Inflammatory macrophage treated with lipopolysaccharide for 4 hours (primary cell): ENCODE measurements around the gene OSBPL2.

Experiments used
- DNase-seq: peaks from one replicate; pipeline ENCODE4 v3.0.0-alpha.2; 2020

Gene OSBPL2

DNA sequence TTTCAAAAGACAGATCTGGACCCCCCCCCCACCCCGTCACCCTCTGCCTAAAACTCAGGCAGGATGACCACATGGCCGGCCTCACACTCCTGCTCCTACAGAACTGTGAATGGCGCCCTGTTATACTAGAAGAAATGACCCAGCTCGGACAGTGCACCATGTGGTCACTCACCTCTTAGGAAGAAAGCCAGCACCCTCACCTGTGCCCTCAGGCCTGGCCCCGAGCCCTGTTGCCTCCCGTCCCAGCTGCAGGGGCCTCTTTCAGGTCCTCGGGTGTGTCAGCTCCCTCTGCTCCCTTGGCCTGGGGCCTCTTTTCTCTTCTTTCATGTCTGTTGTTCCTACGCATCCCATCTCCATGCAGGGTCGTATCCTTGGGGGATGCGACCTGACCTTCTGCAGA, 23.7 kb downstream of the OSBPL2 start:
- DNase-seq = no peak

DNA sequence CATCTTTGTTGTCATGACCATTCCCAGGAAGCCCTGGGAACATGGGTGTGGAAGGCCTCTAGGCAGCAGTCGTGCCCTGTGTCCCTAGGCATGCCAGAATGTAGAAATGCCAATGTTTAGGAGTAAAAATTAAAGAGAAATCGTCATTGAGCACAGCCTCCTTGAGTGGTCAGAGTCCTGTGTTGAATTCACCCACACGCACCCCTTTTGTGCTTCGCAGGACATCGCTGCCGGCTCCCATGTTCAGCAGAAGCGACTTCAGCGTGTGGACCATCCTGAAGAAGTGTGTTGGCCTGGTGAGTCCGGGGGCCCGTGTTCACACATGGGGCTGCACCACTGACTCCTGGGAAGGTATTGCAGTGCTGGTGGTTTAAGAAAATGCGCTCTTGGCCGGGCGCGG, 25.1 kb downstream of the OSBPL2 start:
- DNase-seq = no peak

DNA sequence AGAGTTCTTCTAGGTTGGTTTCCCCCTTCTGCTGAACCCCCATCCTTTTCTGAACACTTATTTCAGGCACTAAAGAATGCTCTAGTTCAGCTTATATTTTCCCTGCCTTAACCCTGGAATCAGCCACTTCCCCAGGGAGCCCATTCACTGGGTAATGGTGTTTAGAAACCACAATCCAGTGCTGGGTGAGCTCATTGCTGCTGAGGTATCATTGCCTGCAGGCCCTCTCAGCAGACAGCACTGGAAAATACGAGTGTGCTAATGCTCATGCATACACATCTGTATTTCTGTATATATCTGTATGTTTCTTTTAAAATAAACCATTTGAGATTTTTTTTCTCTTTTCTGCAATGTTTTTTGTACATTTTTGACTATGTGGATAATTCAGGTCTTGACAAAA, 27.0 kb downstream of the OSBPL2 start:
- DNase-seq = no peak

DNA sequence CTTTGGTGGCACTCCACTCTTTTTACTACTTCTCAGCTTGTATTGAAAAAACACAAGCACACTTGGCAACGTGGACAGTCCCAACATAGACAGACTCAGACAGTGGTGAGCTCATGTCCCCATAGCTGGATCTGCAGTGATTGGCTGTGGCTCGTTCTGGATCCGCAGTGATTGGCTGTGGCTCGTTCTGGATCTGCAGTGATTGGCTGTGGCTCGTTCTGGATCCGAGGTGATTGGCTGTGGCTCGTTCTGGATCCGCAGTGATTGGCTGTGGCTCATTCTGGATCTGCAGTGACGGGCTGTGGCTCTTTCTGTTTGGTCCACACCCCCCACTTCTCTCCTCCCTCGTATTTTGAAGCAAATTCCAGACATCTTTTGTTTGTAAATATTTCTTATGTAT, 28.0 kb downstream of the OSBPL2 start:
- DNase-seq = no peak

DNA sequence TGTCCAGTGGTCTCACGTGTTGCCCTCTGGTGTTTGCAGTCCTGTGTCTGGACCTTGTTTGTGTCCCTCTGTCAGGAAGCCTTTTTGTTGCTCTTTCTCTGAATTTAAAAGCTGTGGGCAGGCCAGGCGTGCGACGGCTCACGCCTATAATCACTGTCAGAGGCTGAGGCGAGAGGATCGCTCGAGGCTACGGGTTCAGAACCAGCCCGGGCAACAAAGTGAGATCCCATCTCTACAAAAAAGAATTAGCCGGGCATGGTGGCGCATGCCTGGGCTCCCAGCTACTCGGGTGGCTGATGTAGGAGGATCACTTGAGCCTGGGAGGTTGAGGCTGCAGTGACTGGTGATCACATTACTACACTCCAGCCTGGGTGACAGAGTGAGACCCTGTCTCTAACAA, 28.5 kb downstream of the OSBPL2 start:
- DNase-seq = no peak

DNA sequence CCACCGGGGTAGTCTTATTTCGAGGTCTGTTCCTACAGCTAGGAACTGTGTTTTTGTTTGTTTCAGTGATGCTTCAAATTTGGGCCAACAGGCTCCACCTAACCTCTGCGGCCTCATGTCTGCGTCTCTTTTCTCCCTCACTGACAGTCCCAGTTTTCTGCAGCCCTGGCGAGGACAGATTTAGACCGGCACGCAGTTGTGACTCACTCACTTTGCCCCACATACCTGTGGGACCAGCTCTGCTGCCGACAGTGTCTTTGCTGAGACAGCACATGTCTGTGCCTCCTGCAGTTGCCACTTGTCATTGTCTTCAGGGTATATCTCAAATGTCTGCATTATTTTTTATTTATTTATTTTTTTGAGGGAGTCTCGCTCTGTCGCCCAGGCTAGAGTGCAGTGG, 29.2 kb downstream of the OSBPL2 start:
- no peak for DNase-seq

DNA sequence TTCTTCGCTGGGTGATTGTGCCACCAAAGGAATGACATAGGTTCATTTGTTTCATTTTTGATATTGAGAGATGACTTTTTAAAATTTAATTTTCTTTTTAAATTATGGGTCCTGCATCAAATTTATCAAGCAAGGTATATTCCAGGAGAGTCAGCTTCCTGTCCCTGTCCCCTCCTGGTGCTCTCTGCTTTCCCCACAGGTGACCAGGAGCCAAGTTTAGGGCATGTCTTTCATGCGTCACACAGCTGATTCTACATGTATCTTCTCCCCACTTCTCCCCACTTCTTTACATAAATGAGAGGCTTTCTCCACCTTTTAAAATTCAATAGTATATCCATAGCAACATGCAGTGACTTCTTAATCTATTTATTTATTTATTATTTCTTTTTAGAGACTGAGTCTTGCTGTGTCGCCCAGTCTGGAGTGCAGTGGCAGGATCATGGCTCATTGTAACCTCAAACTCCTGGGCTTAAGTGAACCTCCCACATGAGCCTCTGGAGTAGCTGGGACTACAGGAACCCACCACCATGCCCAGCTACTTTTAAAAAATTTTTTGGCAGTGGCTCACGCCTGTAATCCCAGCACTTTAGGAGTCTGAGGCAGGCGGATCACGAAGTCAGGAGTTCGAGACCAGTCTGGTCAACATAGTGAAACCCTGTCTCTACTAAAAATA, 30.0 kb downstream of the OSBPL2 start:
- DNase-seq = no peak

DNA sequence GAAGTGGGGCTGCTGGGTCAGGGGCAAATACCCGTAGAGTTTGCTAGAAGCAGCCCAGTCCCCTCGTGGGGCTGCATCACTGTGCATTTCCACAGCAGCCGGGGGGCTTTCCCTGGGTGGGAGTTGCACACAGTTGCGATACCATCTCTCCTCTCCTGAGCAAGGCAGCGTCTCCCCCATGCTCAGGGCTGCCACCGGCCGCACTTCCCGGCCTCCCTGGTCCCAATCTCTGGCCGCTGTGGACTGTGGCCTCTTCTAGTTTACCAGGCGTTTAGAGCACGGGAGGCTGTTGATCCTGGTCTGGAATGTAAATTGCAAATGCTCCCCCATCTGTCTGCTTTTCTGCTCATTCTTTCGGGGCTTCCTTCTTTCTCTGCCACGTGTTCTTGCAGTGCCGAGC, 31.1 kb downstream of the OSBPL2 start:
- DNase-seq = no peak

DNA sequence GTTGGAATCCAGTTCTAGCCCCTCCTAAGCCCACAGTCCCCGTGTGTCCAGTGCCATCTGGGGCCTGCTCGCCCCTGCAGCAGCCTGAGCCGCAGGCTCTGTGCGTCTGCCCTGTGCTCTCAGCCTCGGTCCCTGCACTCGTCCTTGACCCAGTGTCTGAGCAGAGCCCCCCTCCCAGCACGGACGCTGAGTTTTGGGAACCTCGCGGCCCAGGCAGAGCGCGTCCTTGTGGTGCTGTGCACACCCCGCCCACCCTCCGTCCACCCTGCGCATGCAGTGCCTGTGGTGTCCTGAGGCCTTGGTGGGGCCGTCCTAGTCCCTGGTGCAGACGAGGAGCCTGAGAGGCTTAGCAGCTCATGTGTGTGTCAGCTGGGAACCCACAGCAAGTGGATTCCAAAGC, 31.6 kb downstream of the OSBPL2 start:
- no peak for DNase-seq

DNA sequence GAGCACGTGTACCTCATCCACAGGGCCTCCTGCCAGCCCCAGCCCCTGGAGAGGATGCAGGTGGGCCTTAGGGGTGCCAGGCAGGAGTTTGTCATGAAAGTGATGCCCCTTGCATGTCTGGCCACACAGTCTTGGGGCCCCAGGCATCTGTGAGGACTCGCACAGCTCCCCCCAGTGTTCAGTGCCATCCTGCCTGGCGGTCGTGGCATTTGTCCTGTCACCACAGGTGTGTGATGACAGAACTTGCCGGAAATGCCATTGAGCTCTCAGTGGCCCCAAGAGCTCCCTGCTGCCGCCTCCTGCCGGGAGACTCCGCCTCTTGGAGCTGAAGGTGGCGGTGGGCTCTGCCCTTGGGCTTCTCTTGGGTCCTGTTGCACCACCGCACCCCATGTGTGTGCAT, 33.9 kb downstream of the OSBPL2 start:
- no peak for DNase-seq

DNA sequence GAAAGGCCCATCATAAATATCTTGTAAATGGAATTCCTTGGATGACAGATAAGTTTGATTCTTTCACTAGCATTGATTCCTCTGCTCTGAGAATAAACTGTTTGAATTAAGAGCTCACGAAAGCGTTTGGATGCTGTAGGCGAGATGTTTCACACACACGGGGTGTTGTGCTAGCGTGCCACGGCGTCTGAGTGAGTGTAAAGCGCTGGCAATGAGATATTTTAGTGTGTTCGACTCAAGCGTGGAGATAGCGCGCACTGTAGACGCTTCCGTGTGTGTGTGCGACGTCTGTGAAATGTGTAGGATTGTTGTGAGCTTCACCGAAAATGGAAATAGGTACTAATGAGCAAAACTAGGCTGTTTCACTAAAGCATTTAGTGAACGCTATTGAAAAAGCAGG, 35.1 kb downstream of the OSBPL2 start:
- no peak for DNase-seq

DNA sequence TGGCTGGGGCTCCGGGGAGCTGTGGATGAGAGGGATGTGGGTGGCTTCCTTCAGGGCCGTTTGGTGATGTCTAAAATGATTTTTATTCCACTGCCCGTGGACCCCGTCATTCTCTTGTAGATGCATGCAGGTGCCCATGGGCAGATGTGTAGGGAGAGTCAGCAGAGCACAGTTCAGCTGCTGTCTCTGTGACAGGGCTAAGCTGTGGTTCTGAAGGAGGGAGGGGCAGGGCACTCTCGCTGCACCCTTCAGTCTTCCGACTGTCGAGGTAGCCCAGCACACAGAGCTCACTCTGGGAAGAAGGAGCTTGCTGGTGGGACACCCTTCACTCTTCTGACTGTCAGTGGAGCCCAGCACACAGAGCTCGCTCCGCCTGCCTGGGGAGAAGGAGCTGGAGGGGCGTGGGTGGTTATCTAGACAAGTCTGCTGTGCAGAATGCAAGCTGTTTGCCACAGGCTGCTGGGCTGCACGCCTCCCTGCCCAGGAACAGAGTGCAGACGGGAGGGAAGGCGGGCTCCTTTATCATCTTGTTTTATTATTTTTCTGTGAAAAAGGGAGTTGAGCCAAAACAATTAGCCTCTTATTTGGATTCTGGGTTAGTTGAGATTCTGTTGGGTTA, 36.1 kb downstream of the OSBPL2 start:
- DNase-seq = no peak

DNA sequence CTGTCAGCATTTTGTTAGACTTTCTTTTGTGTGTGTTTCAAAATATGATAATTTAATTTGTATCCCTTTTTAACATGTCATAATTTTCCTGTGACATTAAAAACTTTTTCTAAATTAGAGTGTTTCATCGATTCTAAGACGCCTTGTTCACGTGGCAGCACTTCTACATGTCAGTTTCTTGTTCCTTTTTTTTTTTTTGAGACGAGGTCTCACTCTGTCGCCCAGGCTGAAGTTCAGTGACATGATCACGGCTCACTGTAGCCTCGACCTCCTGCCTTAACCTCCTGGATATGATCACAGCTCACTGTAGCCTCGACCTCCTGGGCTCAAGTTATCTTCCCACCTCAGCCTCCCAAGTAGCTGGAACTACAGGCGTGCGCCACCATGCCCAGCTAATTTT, 36.9 kb downstream of the OSBPL2 start:
- DNase-seq = no peak

DNA sequence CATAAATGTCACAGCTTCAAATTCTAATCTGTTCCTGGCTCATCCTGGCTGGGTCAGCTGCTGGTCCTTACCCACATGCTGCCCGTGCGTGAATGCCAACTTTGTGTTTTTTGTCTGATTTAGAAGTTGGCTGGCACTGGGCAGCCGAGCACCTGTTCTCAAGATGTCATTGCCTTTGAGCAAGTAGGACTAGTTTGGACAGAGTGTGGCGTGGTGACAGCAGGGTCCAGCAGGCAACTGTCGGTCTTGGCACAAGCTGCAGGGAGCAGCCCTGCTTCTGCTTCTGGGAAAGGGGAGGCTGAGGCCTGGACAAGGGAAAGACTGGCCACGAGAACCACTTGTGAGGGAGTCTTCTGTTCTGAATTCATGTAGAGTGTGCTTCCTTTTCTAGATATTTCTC, 38.1 kb downstream of the OSBPL2 start:
- DNase-seq = no peak

DNA sequence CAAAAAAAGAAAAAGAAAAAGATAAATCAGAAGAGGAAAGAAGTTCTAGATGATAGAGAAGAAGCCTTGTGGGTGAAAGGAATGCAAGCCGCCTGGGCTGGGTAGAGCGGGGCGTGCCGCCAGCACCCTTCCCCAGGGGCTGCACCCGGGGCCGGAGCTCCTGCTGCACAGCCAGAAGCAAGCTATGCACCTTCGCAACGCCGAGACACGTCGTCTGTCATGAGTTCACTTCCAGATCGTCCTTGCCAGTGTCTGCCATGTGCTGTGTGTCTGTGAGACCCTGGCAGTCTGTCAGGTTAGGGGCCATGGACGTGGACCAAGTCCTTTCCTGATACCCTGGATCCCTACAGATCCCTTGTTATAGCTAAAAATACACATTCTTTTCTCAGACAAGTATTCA, 38.9 kb downstream of the OSBPL2 start:
- DNase-seq = no peak

DNA sequence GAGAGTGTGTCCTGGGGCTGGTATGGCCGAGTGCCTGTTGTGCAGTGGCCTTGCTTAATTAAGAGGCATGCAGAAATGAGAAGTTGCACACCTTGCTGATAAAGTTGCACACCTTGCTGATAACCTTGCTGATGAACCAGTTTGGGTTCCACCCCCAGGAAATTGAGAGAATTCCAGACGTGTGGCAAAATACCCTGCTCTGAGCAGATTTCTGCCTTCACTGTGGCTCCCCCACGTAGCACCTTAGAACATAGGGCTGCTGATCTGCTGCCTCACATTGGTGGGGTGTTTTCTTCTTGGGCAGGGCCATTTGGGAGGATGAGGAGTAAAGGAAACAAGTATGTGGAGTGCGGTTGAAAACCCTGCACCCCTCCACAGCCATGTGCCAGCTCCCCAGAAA, 42.0 kb downstream of the OSBPL2 start:
- DNase-seq = no peak

DNA sequence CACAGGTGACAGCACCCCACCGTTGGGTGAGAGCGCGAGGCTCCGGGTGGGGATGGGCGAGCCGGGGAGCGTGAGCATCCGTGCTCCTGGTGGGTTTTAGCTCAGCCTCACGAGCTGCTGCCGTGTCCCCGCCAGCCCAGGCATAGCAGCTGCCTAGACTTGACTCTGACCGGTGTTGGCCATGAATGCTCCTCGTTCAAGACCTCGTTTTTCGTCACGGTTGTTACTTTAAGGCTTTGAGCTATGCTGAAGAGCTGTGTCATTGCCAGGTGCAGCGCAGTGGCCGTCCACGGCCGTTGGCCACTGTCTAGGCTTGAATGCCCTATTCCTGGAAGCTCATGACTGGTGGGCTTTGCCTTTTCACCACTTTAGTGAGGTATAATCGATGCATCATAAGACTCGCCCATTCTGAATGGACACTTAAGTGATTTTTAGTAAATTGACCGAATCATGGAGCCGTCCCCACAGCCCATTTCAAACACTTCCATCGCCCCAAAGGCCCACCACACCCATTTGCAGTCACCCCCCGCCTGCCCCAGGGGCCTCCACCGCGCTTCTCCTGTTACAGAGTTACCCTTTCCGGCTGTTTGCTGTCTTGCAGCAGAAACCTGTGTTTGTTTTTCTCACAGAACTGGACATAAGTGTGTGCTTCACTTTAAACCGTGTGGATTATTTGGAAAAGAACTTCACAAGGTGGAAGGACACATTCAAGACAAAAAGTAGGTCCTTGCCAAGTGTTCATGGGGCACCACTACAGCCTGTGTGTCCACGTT, 43.0 kb downstream of the OSBPL2 start:
- DNase-seq = no peak

DNA sequence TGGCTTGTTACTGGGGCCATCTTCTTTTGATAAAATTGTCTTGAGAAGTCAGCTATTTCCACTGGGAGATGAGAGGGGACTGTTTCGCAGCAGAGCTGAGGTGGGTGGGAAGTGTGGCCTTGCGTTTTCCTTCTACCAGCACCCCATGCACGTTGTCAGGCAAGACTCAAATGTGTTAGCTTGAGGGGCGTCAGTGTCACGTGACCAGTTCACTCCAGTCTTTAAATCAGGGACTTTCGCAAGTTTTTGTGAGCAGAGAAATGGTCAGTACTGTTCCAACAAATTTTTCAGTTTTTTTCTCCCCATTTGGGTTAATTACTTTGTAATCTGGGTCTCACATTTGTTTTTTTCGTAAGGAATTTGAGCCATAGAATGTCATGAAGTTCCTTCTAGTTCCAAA, 43.8 kb downstream of the OSBPL2 start:
- no peak for DNase-seq

DNA sequence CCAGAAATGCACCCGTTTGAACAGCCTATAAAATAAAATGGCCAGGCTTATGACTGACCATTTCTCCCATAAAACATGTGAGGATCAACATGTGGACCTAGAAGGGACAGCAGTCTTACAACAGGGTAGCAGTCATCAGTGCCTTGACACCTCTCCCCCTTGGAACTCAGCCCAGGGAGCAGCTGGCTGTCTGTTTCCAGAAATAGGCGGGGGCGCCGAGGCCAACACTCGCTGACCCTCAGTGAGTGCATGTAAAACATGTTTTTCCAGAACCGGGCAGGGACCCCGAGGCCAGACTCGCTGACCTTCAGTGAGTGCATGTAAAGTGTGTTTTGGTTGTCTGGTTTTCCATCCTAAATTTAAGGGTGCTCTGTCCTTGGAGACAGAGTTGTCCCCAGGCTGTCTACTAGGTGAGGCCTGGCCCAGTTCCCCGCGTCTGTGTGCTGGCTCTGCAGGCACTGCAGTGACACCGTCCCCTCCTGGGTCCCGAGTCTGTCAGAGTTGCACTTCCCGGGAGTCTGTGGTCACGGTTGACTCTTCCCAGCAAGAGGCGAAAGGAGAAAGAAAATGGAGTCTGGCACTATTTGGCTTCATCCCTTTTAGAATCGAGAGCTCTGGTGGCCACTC, 44.7 kb downstream of the OSBPL2 start:
- DNase-seq = no peak

DNA sequence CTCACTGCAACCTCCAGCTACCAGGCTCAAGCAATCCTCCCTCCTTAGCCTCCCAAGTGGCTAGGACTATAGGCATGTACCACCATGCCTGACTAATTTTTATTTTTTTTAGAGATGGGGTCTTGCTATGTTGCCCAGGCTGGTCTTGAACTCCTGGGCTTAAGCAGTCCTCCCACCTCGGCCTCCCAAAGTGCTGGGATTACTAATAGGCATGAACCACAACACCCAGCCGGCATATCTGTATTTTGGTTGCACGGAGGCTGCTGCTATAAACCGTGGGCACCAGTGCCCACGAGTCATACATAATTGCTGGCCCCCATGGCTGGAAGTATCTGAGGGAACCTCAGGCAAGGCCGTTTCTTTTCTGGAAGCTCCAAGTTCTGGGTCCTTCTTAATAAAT, 46.1 kb downstream of the OSBPL2 start:
- DNase-seq = no peak

DNA sequence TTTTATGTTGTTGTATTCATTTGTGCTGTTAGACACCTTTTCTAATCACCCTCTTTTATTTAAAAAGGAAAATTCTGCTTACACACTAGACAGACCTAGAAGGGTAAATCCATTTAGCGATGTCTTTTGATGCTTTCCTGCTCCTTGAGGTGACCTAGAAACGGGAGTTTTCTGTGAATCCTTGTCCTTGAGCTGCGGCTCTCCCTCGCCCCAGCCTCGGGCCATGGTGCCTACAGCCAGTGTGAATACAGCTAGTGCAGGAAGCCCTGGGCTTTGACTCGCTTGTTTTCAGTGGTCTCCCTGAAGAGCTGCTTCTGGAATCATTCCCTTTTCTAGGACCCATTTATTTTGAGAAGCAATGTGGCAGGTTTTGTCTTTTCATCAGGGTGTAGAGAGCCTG, 46.8 kb downstream of the OSBPL2 start:
- no peak for DNase-seq

DNA sequence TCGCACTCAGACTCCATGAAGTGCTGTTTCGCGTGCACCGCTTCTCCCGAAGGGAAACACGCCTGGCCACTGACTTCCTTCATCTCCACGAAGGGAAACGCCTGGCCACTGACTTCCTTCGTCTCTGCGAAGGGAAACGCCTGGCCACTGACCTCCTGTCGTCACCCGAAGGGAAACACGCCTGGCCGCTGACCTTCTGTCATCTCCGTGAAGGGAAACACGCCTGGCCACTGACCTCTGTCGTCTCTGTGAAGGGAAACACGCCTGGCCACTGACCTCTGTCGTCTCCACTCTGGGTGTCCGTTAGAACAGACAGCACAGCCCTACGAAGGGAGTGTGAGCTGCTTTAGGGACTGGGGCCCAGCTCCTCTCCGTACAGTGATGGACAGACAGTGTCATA, 47.4 kb downstream of the OSBPL2 start:
- no peak for DNase-seq

DNA sequence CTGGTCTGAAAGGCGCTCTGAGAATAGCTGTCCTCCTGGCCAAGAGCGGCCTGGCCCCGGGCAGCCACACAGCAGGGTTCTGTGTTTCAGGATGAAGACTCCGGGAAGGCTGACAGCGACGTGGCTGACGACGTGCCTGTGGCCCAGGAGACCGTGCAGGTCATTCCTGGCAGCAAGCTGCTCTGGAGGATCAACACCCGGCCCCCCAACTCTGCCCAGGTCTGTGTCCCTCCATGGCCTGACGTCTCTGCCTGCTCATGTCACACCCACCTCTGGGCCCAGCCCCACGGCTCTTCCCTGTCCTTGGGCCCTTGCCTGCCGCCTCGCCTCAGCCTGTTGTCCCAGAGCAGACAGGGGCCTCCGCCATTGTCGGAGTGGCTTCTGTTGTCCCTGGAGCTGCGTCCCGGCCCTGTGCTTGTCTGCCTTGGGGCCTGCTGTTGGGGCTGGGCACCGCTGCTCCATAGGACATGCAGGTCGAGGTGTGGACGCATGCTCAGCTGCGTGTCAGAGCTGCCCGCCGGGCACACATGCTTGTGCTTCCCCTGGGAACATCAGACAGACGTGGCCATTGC, 48.3 kb downstream of the OSBPL2 start:
- no peak for DNase-seq

DNA sequence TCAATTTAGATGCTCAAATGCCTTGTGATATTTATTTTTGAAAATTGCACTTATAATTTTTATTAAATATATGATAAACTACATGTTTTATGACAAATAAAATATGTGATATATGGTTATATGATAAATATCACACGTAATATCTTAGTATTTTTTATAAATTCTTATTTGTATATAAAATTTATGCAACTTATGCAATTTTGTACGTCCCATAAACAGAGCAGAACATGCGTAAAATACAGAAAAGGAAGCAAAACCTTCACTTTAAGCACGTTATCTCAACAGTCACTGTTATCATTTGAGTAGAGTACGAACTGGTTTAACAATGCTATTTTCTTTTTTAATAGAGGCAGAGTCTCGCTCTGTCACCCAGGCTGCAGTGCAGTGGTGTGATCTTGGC, 48.8 kb downstream of the OSBPL2 start:
- DNase-seq = no peak
